ENCODE measurements around the gene CPA5. TPM values are rescaled to one million over a fixed set of nuclear protein-coding genes. Genes with fewer than 3 reads are reported as not detected.

Gene CPA5
- total and polyA plus RNA-seq, 9 of the 15 experiments (the other 6 are each of a cell fraction or from before 2014, with no cell fraction given): 0.13 to 2.4 (median 0.91) TPM

DNA sequence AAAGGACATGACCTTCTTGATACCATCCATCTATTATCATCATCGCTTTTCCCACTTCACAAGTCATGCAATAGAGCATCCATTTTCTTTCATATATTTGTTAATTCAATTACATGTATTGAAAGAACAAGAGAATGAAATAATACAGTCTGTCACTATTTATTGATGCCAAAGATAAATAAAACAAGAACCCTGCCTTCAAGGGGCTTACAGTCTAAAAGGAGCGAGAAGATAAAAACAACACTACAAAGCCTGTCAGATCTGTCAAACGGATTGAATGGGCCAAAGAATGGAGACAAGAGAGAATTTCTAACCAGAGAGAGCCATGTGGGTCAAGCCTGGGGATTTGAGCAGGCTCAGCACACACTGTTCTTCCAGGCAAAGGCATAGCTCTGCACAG is 15.9 kb downstream of the CPA5 start (continued):
- peak in 1 of 2 experiments; percentile 55; a peak in 2 of 3 replicates for TF ChIP-seq CBX3 (IDR thresholded peaks at IDR 0.05; ENCODE audit: borderline replicate concordance in 1 of 2, low read length in 2 of 2)
- TF ChIP-seq RBM15 (IDR thresholded peaks at IDR 0.05; ENCODE audit: insufficient read depth, low read length): no peak
- no peak for TF ChIP-seq ZSCAN32 (CRISPR knock-in tag; IDR thresholded peaks at IDR 0.05)
- TF ChIP-seq ZNF143 (CRISPR knock-in tag; IDR thresholded peaks at IDR 0.05): no peak
- TF ChIP-seq PRMT5 (CRISPR knock-in tag; IDR thresholded peaks at IDR 0.05): no peak
- TF ChIP-seq ZNF184 (CRISPR knock-in tag; IDR thresholded peaks at IDR 0.05): no peak
- TF ChIP-seq, protein P1, sequence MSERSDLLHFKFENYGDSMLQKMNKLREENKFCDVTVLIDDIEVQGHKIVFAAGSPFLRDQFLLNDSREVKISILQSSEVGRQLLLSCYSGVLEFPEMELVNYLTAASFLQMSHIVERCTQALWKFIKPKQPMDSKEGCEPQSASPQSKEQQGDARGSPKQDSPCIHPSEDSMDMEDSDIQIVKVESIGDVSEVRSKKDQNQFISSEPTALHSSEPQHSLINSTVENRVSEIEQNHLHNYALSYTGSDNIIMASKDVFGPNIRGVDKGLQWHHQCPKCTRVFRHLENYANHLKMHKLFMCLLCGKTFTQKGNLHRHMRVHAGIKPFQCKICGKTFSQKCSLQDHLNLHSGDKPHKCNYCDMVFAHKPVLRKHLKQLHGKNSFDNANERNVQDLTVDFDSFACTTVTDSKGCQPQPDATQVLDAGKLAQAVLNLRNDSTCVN (CRISPR knock-in tag; IDR thresholded peaks at IDR 0.05): no peak
- TF ChIP-seq HNRNPK (IDR thresholded peaks at IDR 0.05; ENCODE audit: low read depth, low read length, poor library complexity, severe bottlenecking): no peak

DNA sequence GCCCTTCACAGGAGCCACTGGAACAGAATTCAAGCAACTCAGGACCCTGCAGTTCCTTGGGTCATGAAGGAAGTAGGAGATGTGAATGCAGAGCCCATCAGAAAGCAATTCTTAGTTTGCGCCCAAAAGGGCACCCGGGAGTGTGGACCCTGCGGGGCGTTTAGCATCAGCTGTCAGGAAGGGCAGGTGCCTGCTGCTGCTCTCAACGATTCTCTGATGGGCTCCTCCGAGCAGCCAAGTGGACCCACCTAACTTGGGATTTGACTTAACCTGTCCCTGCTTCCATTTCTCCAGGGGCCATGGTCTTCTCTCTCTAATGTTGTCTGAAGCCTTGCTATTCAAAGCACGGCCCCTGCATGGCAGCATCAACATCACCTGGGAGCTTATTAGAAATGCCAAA is 17.1 kb downstream of the CPA5 start:
- peaks cover 5% of the 10 kb centered on the region; the same call in 1 of the 2 replicates for H3K9me3 ChIP-seq (replicated peaks; ENCODE audit: control insufficient read depth, insufficient read depth, low read depth, low read length)
- CTCF ChIA-PET (ENCODE audit: low intra/inter-chr PET ratio): no interaction called here
- 0% methylated on average over 7 of the region's 7 CpGs for WGBS (ENCODE audit: insufficient coverage, low coverage, missing lambda C conversion rate)
- H3K4me3 ChIP-seq: no peak overlapping the region
- BruUV-seq (replicated peaks): no TSS peak
- H3K36me3 ChIP-seq (ENCODE audit: control insufficient read depth, insufficient read depth, low read length): no peaks in the 10 kb centered on the region
- H3K27me3 ChIP-seq (ENCODE audit: control insufficient read depth in 2 of 2, insufficient read depth in 2 of 2, low read length in 2 of 2): peaks cover 15 to 44% of the 10 kb centered on the region in 2 experiments
- no peak for DNase-seq (ENCODE audit: extremely low read depth in 1 of 4, low spot score in 3 of 4)
- H3K79me2 ChIP-seq (ENCODE audit: control insufficient read depth, insufficient read depth, low read length): no peaks in the 10 kb centered on the region
- no peak overlapping the region for H2AFZ ChIP-seq (ENCODE audit: low read depth, low read length)
- H3K9ac ChIP-seq (ENCODE audit: insufficient read depth in 1 of 2, low read depth in 2 of 2, low read length in 2 of 2): no peak overlapping the region
- FAIRE-seq: no peak
- no peaks in the 10 kb centered on the region; a peak in 1 of 5 replicates for H3K4me1 ChIP-seq (replicated peaks in 1 of 2; ENCODE audit: control insufficient read depth in 2 of 2, insufficient read depth in 2 of 2, low read length in 2 of 2)
- intact Hi-C loops (cut with micrococcal nuclease) (loop anchor here (10.0 kb wide), 1 partner anchor 287 kb away; the partner anchor contains the start of gene KLHDC10), in situ Hi-C loops (cut with MboI) (no loop called here)
- no peaks in the 10 kb centered on the region for H3K9me1 ChIP-seq (ENCODE audit: control insufficient read depth, insufficient read depth, low read length)
- no peak overlapping the region for H3K4me2 ChIP-seq (ENCODE audit: insufficient read depth, low read length)
- no peak for TF ChIP-seq MAZ (CRISPR knock-in tag; conservative IDR thresholded peaks at IDR 0.05 in 1 of 2, IDR thresholded peaks at IDR 0.05 in 1 of 2)
- no peak for TF ChIP-seq CBFA2T2 (conservative IDR thresholded peaks at IDR 0.05)
- no peak for TF ChIP-seq NFIX (CRISPR knock-in tag; IDR thresholded peaks at IDR 0.05; ENCODE audit: low read depth)
- no peak for TF ChIP-seq SMARCB1 (IDR thresholded peaks at IDR 0.05; ENCODE audit: insufficient read length, low read depth)
- no peak for TF ChIP-seq ILK (tag; IDR thresholded peaks at IDR 0.05; ENCODE audit: borderline replicate concordance, low read depth)
- no peak for TF ChIP-seq ZNF77 (CRISPR knock-in tag; IDR thresholded peaks at IDR 0.05)
- TF ChIP-seq RBM39 (optimal IDR thresholded peaks at IDR 0.05; ENCODE audit: low read depth, low read length): no peak
- no peak for TF ChIP-seq HMG20A (CRISPR knock-in tag; conservative IDR thresholded peaks at IDR 0.05)
- H3K27ac ChIP-seq (ENCODE audit: extremely low read depth, low read depth, low read length): no peak overlapping the region
- no peak for ATAC-seq
- H4K20me1 ChIP-seq (replicated peaks; ENCODE audit: control insufficient read depth, insufficient read depth, low read length): no peaks in the 10 kb centered on the region
- POLR2A ChIA-PET: no interaction called here

All from K562 (cell line).